Liver (tissue), 3 donors: Measurements from ENCODE around the gene PSIP1.

Experiments used
- CTCF ChIP-seq: fragments of 150-350 bp; IDR thresholded peaks from 2 replicates; pipeline ENCODE4 v1.5.1; 2017; ENCODE audit warnings: improper control_type of control experiment, low read depth, low read length; ENCODE audit not compliant: missing input control
- EGR1 ChIP-seq, 2 donors: IDR thresholded peaks; 2 replicates each; pipeline ENCODE4 v1.6.1; 2016 to 2018; ENCODE audit warnings: antibody characterized with exemption in 2 of 2, low read depth in 2 of 2
- JUND ChIP-seq, 2 donors: IDR thresholded peaks; 2 replicates each; pipeline ENCODE4 v1.6.1; 2016; ENCODE audit warnings: antibody characterized with exemption in 2 of 2
- MAX ChIP-seq: IDR thresholded peaks from 2 replicates; pipeline ENCODE4 v1.6.1; 2016; ENCODE audit warnings: antibody characterized with exemption
- SP1 ChIP-seq: IDR thresholded peaks from 2 replicates; pipeline ENCODE4 v1.6.1; 2018; ENCODE audit warnings: antibody characterized with exemption, mild to moderate bottlenecking
- TAF1 ChIP-seq: conservative IDR thresholded peaks from 2 replicates; pipeline ENCODE4 v1.6.1; 2016; ENCODE audit warnings: antibody characterized with exemption, mild to moderate bottlenecking
- donor health status: healthy.
- donor health status: healthy.

- TF ChIP-seq CTCF (no peak), JUND (IDR thresholded peaks at IDR 0.05) (no peak), TAF1 (no peak), SP1 (no peak), EGR1 (IDR thresholded peaks at IDR 0.05; ENCODE audit: low read depth in 2 of 2) (no peak), MAX (no peak)
Measured at GRCh38 chr9:15482146-15482545, 28.6 kb downstream of the PSIP1 start.
